Psoas muscle (tissue), 8 donors: ENCODE data around the gene DNAL1. TPM values are rescaled to one million over a fixed set of nuclear protein-coding genes. Genes with fewer than 3 reads are reported as not detected.

Experiments used
- ATAC-seq, 4 donors: fragments of 200-7000 bp; cut with Tn5 transposase; one replicate each; pipeline ENCODE4 v1.9.1; 2020; ENCODE audit warnings: moderate library complexity in 3 of 4, mild to moderate bottlenecking in 2 of 4
- DNase-seq, 2 donors: peaks; one replicate each; pipeline ENCODE4 v3.0.0-alpha.2; 2020
- H3K27ac ChIP-seq: fragments of 200-600 bp; one replicate; pipeline ENCODE4 v1.8.0; 2022
- H3K27me3 ChIP-seq, 3 donors: fragments of 200-600 bp in 1 of 3; one replicate each; pipeline versions ENCODE4 v1.6.1 to v1.8.0; 2013 to 2022; ENCODE audit warnings: low read length in 2 of 3, mild to moderate bottlenecking in 2 of 3, moderate library complexity in 1 of 3; ENCODE audit not compliant: insufficient read depth in 3 of 3
- H3K36me3 ChIP-seq, 2 donors: fragments of 200-600 bp in 1 of 2; one replicate each; pipeline versions ENCODE4 v1.6.1 to v1.8.0; 2013 to 2022; ENCODE audit warnings: low read depth in 1 of 2, mild to moderate bottlenecking in 1 of 2, moderate library complexity in 1 of 2; ENCODE audit not compliant: insufficient read depth in 1 of 2
- H3K4me1 ChIP-seq: fragments of 200-600 bp; one replicate; pipeline ENCODE4 v1.8.0; 2022
- H3K4me3 ChIP-seq: fragments of 200-600 bp; one replicate; pipeline ENCODE4 v1.8.0; 2022; ENCODE audit warnings: mild to moderate bottlenecking
- H3K9me3 ChIP-seq: fragments of 200-600 bp; one replicate; pipeline ENCODE4 v1.8.0; 2022
- WGBS, 3 donors: extraction: QIAGEN DNeasy Blood & Tissue Kit; methylation state at CpG; one replicate each; pipeline versions ENCODE4 v1.1.6 to v1.1.7; 2013; 5-methylcytosine and 5-hydroxymethylcytosine counted together
- intact Hi-C, 2 donors: fragments of 100-400 bp; cut with DNase I; formaldehyde crosslinking; loops; one replicate each; pipeline versions ENCODE4 v1.11.0 to v1.14.2; 2022
- polyA plus RNA-seq, 3 donors: library from polyadenylated mRNA; stranded (reverse); fragments of 200-250 nt; gene quantifications; one replicate each; pipeline ENCODE4 v1.2.3, GENCODE V29; 2013
- total RNA-seq, 4 donors: library from RNA; stranded (reverse); fragmentation: NEBNext Ultra II Directional in 2 of 4; extraction: Animal tissue kit (Norgen Biotek cat#: 25700) in 2 of 4; gene quantifications; one replicate each; pipeline versions ENCODE4 v1.2.1 to v1.2.4, GENCODE V29; 2021 to 2023
- TF ChIP-seq, protein P1 (sequence below): fragments of 200-600 bp; IDR thresholded peaks from one replicate; pipeline ENCODE4 v1.8.0; 2022; ENCODE audit warnings: antibody characterized with exemption
- donor health status: healthy with polysubstance abuse.
- donor health status: DM: no; HTN: no; CAD: no; lungs with moderate emphysema.
- donor health status: Bipolar disorder and iron deficiency.
- donor health status: healthy.
- donor health status: DM: yes; HTN: yes; CAD: no.
- donor health status: DM: no; HTN: no; CAD: no.
- donor health status: DM: no; HTN: no; CAD: no.
- donor health status: DM: yes; HTN: yes; CAD: no.

DNAL1 gene
- total and polyA plus RNA-seq, 7 donors: 4.3 to 20.0 (median 6.4) TPM

DNA sequence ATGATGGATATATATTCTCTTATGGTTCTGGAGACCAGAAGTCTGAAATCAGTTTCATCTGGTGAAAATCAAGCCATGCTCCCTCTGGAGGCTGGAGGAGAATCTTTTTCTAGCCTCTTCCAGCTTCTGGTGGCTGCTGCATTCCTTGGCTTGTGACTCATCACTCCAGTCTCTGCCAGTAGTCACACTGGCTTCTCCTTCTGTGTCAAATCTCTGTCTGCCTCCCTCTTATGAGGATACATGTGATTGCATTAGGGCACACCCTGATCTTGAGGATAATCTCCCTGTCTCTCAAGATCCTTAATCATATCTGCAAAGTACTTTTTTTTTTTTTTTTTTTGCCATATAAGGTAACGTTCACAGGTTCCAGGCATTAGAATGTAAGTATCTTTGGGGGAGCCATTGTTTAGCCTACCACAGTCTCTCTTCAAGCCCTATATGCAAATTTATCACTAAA is 17.7 kb downstream of the DNAL1 start:
- peaks cover 0 to 5% of the 10 kb centered on the region in 2 donors for H3K36me3 ChIP-seq
- H3K4me3 ChIP-seq: no peak overlapping the region
- ATAC-seq: peak; percentile 64 to 94 (median 91)

GRCh38 chr14:73663548-73664212 is 18.9 kb downstream of the DNAL1 start:
- H3K4me3 ChIP-seq: no peak overlapping the region
- no peaks in the 10 kb centered on the region for H3K27me3 ChIP-seq
- TF ChIP-seq, protein P1, sequence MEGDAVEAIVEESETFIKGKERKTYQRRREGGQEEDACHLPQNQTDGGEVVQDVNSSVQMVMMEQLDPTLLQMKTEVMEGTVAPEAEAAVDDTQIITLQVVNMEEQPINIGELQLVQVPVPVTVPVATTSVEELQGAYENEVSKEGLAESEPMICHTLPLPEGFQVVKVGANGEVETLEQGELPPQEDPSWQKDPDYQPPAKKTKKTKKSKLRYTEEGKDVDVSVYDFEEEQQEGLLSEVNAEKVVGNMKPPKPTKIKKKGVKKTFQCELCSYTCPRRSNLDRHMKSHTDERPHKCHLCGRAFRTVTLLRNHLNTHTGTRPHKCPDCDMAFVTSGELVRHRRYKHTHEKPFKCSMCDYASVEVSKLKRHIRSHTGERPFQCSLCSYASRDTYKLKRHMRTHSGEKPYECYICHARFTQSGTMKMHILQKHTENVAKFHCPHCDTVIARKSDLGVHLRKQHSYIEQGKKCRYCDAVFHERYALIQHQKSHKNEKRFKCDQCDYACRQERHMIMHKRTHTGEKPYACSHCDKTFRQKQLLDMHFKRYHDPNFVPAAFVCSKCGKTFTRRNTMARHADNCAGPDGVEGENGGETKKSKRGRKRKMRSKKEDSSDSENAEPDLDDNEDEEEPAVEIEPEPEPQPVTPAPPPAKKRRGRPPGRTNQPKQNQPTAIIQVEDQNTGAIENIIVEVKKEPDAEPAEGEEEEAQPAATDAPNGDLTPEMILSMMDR: no peak
- no peaks in the 10 kb centered on the region for H3K9me3 ChIP-seq
- no peak overlapping the region for H3K27ac ChIP-seq
- DNase-seq (no peak), ATAC-seq (no peak)
- H3K4me1 ChIP-seq: no peaks in the 10 kb centered on the region
- intact Hi-C loops: no loop called here
- peaks cover 0 to 5% of the 10 kb centered on the region in 2 donors for H3K36me3 ChIP-seq

More for the DNA sequence above, 17.7 kb downstream of the DNAL1 start:
- Histone ChIP-seq H3K27me3 (no peaks in the 10 kb centered on the region), H3K4me1 (no peaks in the 10 kb centered on the region), H3K9me3 (no peaks in the 10 kb centered on the region), H3K27ac (no peak overlapping the region)
- intact Hi-C loops: no loop called here
- DNase-seq: peak; percentile 31 to 52
- TF ChIP-seq, protein P1: peak; percentile 34
- WGBS, 3 donors: 66 to 91% (median 78%) methylated on average over 1 of the region's 1 CpG

GRCh38 chr14:73665130-73665529 is 20.3 kb downstream of the DNAL1 start:
- ATAC-seq (no peak), DNase-seq (no peak)
- Histone ChIP-seq H3K4me1 (no peaks in the 10 kb centered on the region), H3K27me3 (no peaks in the 10 kb centered on the region), H3K9me3 (no peaks in the 10 kb centered on the region), H3K36me3 (peaks cover 0 to 5% of the 10 kb centered on the region in 2 donors), H3K4me3 (no peak overlapping the region), H3K27ac (no peak overlapping the region)
- intact Hi-C loops: no loop called here
- WGBS, 3 donors: 92 to 97% (median 96%) methylated on average over 2 of the region's 2 CpGs
- TF ChIP-seq, protein P1: no peak

- no peaks in the 10 kb centered on the region for H3K9me3 ChIP-seq
- DNase-seq (no peak), ATAC-seq (no peak)
- no peak overlapping the region for H3K4me3 ChIP-seq
- TF ChIP-seq, protein P1: no peak
- H3K36me3 ChIP-seq: peaks cover 0 to 5% of the 10 kb centered on the region in 2 donors
- H3K4me1 ChIP-seq: no peaks in the 10 kb centered on the region
- H3K27me3 ChIP-seq: no peaks in the 10 kb centered on the region
- WGBS, 3 donors: 84 to 91% (median 89%) methylated on average over 5 of the region's 5 CpGs
- H3K27ac ChIP-seq: no peak overlapping the region
- intact Hi-C loops: no loop called here
Measured at GRCh38 chr14:73666583-73666982, 21.8 kb downstream of the DNAL1 start.

- ATAC-seq (no peak), DNase-seq (no peak)
- intact Hi-C loops: no loop called here
- Histone ChIP-seq H3K27ac (no peak overlapping the region), H3K4me1 (no peaks in the 10 kb centered on the region), H3K9me3 (no peaks in the 10 kb centered on the region), H3K27me3 (no peaks in the 10 kb centered on the region), H3K4me3 (no peak overlapping the region), H3K36me3 (peaks cover 0 to 11% of the 10 kb centered on the region in 2 donors)
- TF ChIP-seq, protein P1: no peak
- WGBS, 3 donors: 86 to 94% (median 91%) methylated on average over 3 of the region's 3 CpGs
Measured at GRCh38 chr14:73667854-73668253, 23.1 kb downstream of the DNAL1 start.
